Measurements from ENCODE around the gene ZNF23. TPM values are rescaled to one million over a fixed set of nuclear protein-coding genes. Genes with fewer than 3 reads are reported as not detected.

ZNF23 gene
- total and polyA plus RNA-seq, 4 donors = 10.0 to 13.8 (median 11.7) TPM

- DNase-seq (no peak), ATAC-seq (ENCODE audit: low FRiP score) (no peak)
- intact Hi-C loops (cut with DNase I) = no loop called here
- H3K36me3 ChIP-seq (ENCODE audit: control insufficient read depth in 1 of 2, insufficient read depth in 2 of 2, low read length in 1 of 2) = no peaks in the 10 kb centered on the region
- no peaks in the 10 kb centered on the region for H3K4me1 ChIP-seq (ENCODE audit: control insufficient read depth in 1 of 2, insufficient read depth in 2 of 2, low read length in 2 of 2)
- H3K4me3 ChIP-seq (ENCODE audit: low read length in 2 of 2) = no peak overlapping the region
- peaks cover 1% of the 10 kb centered on the region for H3K9me3 ChIP-seq (ENCODE audit: control insufficient read depth, low read length)
- WGBS, 2 donors = 76 to 78% methylated on average over 4 of the region's 4 CpGs
- no peaks in the 10 kb centered on the region for H3K27me3 ChIP-seq (ENCODE audit: control insufficient read depth in 1 of 2, insufficient read depth in 2 of 2, low read length in 1 of 2)
- H3K27ac ChIP-seq (ENCODE audit: low read depth in 1 of 2, low read length in 2 of 2) = no peak overlapping the region
Observed at GRCh38 chr16:71404364-71404763, 57.7 kb downstream of the ZNF23 start.

GRCh38 chr16:71402674-71403073, 59.4 kb downstream of the ZNF23 start:
- no peak for ATAC-seq (ENCODE audit: low FRiP score)
- 80 to 82% methylated on average over 11 of the region's 11 CpGs for WGBS, 2 donors
- intact Hi-C loops (cut with DNase I) = no loop called here
- H3K4me1 ChIP-seq (ENCODE audit: control insufficient read depth in 1 of 2, insufficient read depth in 2 of 2, low read length in 2 of 2) = no peaks in the 10 kb centered on the region
- no peaks in the 10 kb centered on the region for H3K27me3 ChIP-seq (ENCODE audit: control insufficient read depth in 1 of 2, insufficient read depth in 2 of 2, low read length in 1 of 2)
- H3K4me3 ChIP-seq (ENCODE audit: low read length in 2 of 2) = no peak overlapping the region
- DNase-seq = no peak
- H3K9me3 ChIP-seq (ENCODE audit: control insufficient read depth, low read length) = peaks cover 1% of the 10 kb centered on the region
- H3K27ac ChIP-seq (ENCODE audit: low read depth in 1 of 2, low read length in 2 of 2) = no peak overlapping the region
- no peaks in the 10 kb centered on the region for H3K36me3 ChIP-seq (ENCODE audit: control insufficient read depth in 1 of 2, insufficient read depth in 2 of 2, low read length in 1 of 2)

- DNase-seq = no peak
- no peaks in the 10 kb centered on the region for H3K4me1 ChIP-seq (ENCODE audit: control insufficient read depth in 1 of 2, insufficient read depth in 2 of 2, low read length in 2 of 2)
- no peaks in the 10 kb centered on the region for H3K27me3 ChIP-seq (ENCODE audit: control insufficient read depth in 1 of 2, insufficient read depth in 2 of 2, low read length in 1 of 2)
- intact Hi-C loops (cut with DNase I) = no loop called here
- 51 to 52% methylated on average over 6 of the region's 6 CpGs for WGBS, 2 donors
- ATAC-seq (ENCODE audit: low FRiP score) = no peak
- H3K4me3 ChIP-seq (ENCODE audit: low read length in 2 of 2) = no peak overlapping the region
- no peaks in the 10 kb centered on the region for H3K36me3 ChIP-seq (ENCODE audit: control insufficient read depth in 1 of 2, insufficient read depth in 2 of 2, low read length in 1 of 2)
- H3K27ac ChIP-seq (ENCODE audit: low read depth in 1 of 2, low read length in 2 of 2) = no peak overlapping the region
- peaks cover 1% of the 10 kb centered on the region for H3K9me3 ChIP-seq (ENCODE audit: control insufficient read depth, low read length)
Observed at GRCh38 chr16:71402007-71402406, 60.0 kb downstream of the ZNF23 start.

GRCh38 chr16:71399801-71400563, 62.1 kb downstream of the ZNF23 start:
- peaks cover 1% of the 10 kb centered on the region for H3K9me3 ChIP-seq (ENCODE audit: control insufficient read depth, low read length)
- ATAC-seq (ENCODE audit: low FRiP score) = no peak
- no peak overlapping the region for H3K27ac ChIP-seq (ENCODE audit: low read depth in 1 of 2, low read length in 2 of 2)
- H3K4me3 ChIP-seq (ENCODE audit: low read length in 2 of 2) = no peak overlapping the region
- no peaks in the 10 kb centered on the region for H3K4me1 ChIP-seq (ENCODE audit: control insufficient read depth in 1 of 2, insufficient read depth in 2 of 2, low read length in 2 of 2)
- H3K36me3 ChIP-seq (ENCODE audit: control insufficient read depth in 1 of 2, insufficient read depth in 2 of 2, low read length in 1 of 2) = no peaks in the 10 kb centered on the region
- intact Hi-C loops (cut with DNase I) = no loop called here
- no peak for DNase-seq
- H3K27me3 ChIP-seq (ENCODE audit: control insufficient read depth in 1 of 2, insufficient read depth in 2 of 2, low read length in 1 of 2) = no peaks in the 10 kb centered on the region
- WGBS, 2 donors = 77 to 87% methylated on average over 11 of the region's 11 CpGs

Other genes starting within 250 kb of the ZNF23 start
- 1 to 10 TPM; 4.2 to 4.8 TPM for gene HYDIN, start 231.5 kb downstream of the ZNF23 start, total RNA-seq
- under 1 TPM in 1 of 2 donors, not detected in 1; 0.38 TPM for gene HYDIN, start 231.5 kb downstream of the ZNF23 start, polyA plus RNA-seq
- 10 to 100 TPM; 12.2 to 14.9 TPM for gene CMTR2, start 172.8 kb downstream of the ZNF23 start, total RNA-seq
- gene CMTR2, start 172.8 kb downstream of the ZNF23 start, polyA plus RNA-seq = 1 to 10 TPM; 6.8 to 9.7 TPM
- 1 to 10 TPM in 1 of 2 donors, under 1 TPM in 1; 0.84 to 1.1 TPM for gene CALB2, start 103.5 kb downstream of the ZNF23 start, total RNA-seq
- gene CALB2, start 103.5 kb downstream of the ZNF23 start, polyA plus RNA-seq = not detected
- not detected for gene TLE7, start 20.2 kb downstream of the ZNF23 start, total RNA-seq
- gene TLE7, start 20.2 kb downstream of the ZNF23 start, polyA plus RNA-seq = not detected
- gene ZNF19, start 27.1 kb upstream of the ZNF23 start, total RNA-seq = 1 to 10 TPM; 3.3 to 9.2 TPM
- 1 to 10 TPM; 2.7 to 2.9 TPM for gene ZNF19, start 27.1 kb upstream of the ZNF23 start, polyA plus RNA-seq
- not detected for gene CHST4, start 64.2 kb upstream of the ZNF23 start, total RNA-seq
- gene CHST4, start 64.2 kb upstream of the ZNF23 start, polyA plus RNA-seq = under 1 TPM in 1 of 2 donors, not detected in 1; 0.88 TPM
- not detected for gene TAT, start 114.8 kb upstream of the ZNF23 start, total RNA-seq
- not detected for gene TAT, start 114.8 kb upstream of the ZNF23 start, polyA plus RNA-seq
- gene MARVELD3, start 163.9 kb upstream of the ZNF23 start, total RNA-seq = not detected
- gene MARVELD3, start 163.9 kb upstream of the ZNF23 start, polyA plus RNA-seq = 1 to 10 TPM in 1 of 2 donors, not detected in 1; 5.0 TPM